K562 (cell line): ENCODE results near the gene CARD9. TPM values are rescaled to one million over a fixed set of nuclear protein-coding genes. Genes with fewer than 3 reads are reported as not detected.

ENCODE experiments used
- ADNP ChIP-seq: fragments of 200-800 bp; sonication (Bioruptor generic); IDR thresholded peaks from 2 replicates; pipeline ENCODE4 v1.6.1; 2016; ENCODE audit warnings: missing genetic modification characterization, missing compliant biosample characterization
- BCL6 ChIP-seq: fragments of 250-450 bp; sonication (Bioruptor Pico); IDR thresholded peaks from 2 replicates; pipeline ENCODE4 v1.4.0; 2020
- CBX8 ChIP-seq: fragments of 200-600 bp; sonication (generic); IDR thresholded peaks from 2 replicates; pipeline ENCODE4 v1.6.1; 2012; ENCODE audit warnings: borderline replicate concordance, mixed run types, low read depth, mild to moderate bottlenecking, moderate library complexity, mixed read lengths, low read length, control low read depth, inconsistent platforms; ENCODE audit not compliant: poor library complexity, severe bottlenecking; ENCODE audit errors: extremely low read depth
- CEBPG ChIP-seq, 3 experiments: fragments of 200-800 bp in 1 of 3; sonication (Bioruptor generic) in 1 of 3; sonication (generic) in 1 of 3; formaldehyde crosslinking in 1 of 3; IDR thresholded peaks in 2 of 3; conservative IDR thresholded peaks in 1 of 3; 2 replicates each; pipeline versions ENCODE4 v1.6.1 to v1.8.0; 2016 to 2022; ENCODE audit warnings: missing compliant biosample characterization in 2 of 3, missing genetic modification characterization in 2 of 3, mild to moderate bottlenecking in 1 of 3, missing genetic modification reagents in 1 of 3
- CREB1 ChIP-seq, 2 experiments: sonication (generic) in 1 of 2; formaldehyde crosslinking in 1 of 2; IDR thresholded peaks; 2 replicates each; pipeline versions ENCODE4 v1.6.1 to v1.8.0; 2012 to 2022; ENCODE audit warnings: inconsistent platforms in 1 of 2, mild to moderate bottlenecking in 1 of 2, missing genetic modification reagents in 1 of 2, moderate library complexity in 1 of 2
- EGR1 ChIP-seq: fragments of 450-650 bp; conservative IDR thresholded peaks from 2 replicates; pipeline ENCODE4 v1.6.1; 2017; ENCODE audit warnings: mild to moderate bottlenecking
- ESRRA ChIP-seq: fragments of 450-650 bp; IDR thresholded peaks from 2 replicates; pipeline ENCODE4 v1.6.1; 2014; ENCODE audit warnings: low read depth, mild to moderate bottlenecking, moderate library complexity, borderline replicate concordance
- HNRNPLL ChIP-seq: fragments of 200-400 bp; formaldehyde crosslinking; IDR thresholded peaks from 2 replicates; pipeline ENCODE4 v1.6.1; 2017; ENCODE audit warnings: low read length, low read depth, mild to moderate bottlenecking; ENCODE audit not compliant: poor library complexity, severe bottlenecking
- ILK ChIP-seq: fragments of 450-650 bp; IDR thresholded peaks from 2 replicates; pipeline ENCODE4 v1.6.1; 2016; ENCODE audit warnings: missing genetic modification characterization, low read depth, mild to moderate bottlenecking, missing compliant biosample characterization, moderate library complexity, borderline replicate concordance
- JUND ChIP-seq, 2 experiments: IDR thresholded peaks; 2 replicates in 1 of 2; 3 replicates in 1 of 2; pipeline ENCODE4 v1.6.1; 2011; ENCODE audit warnings: borderline replicate concordance in 2 of 2, low read depth in 2 of 2, low read length in 2 of 2, improper control_type of control experiment in 1 of 2, missing biosample characterization in 1 of 2, missing genetic modification characterization in 1 of 2, missing genetic modification reagents in 1 of 2
- NFIC ChIP-seq: fragments of 450-650 bp; IDR thresholded peaks from 2 replicates; pipeline ENCODE4 v1.6.1; 2017; ENCODE audit warnings: mild to moderate bottlenecking, inconsistent platforms
- NFXL1 ChIP-seq: fragments of 450-650 bp; formaldehyde crosslinking; IDR thresholded peaks from 2 replicates; pipeline ENCODE4 v1.4.0; 2021; ENCODE audit warnings: mild to moderate bottlenecking
- NR1H2 ChIP-seq: sonication (generic); formaldehyde crosslinking; IDR thresholded peaks from 2 replicates; pipeline ENCODE4 v1.4.0; 2020; ENCODE audit warnings: mild to moderate bottlenecking, missing genetic modification reagents
- NRF1 ChIP-seq, 2 experiments: fragments of 450-650 bp; IDR thresholded peaks in 1 of 2; conservative IDR thresholded peaks in 1 of 2; 2 replicates each; pipeline ENCODE4 v1.6.1; 2014; ENCODE audit warnings: mild to moderate bottlenecking in 2 of 2
- POLR2G ChIP-seq: fragments of 200-400 bp; formaldehyde crosslinking; IDR thresholded peaks from 2 replicates; pipeline ENCODE4 v1.6.1; 2017; ENCODE audit warnings: low read depth, mild to moderate bottlenecking, antibody characterized with exemption, low read length, moderate library complexity
- RBM22 ChIP-seq: fragments of 200-400 bp; formaldehyde crosslinking; IDR thresholded peaks from 2 replicates; pipeline ENCODE4 v1.6.1; 2018; ENCODE audit warnings: low read length, low read depth; ENCODE audit not compliant: poor library complexity, severe bottlenecking
- SMAD1 ChIP-seq: fragments of 150-350 bp; IDR thresholded peaks from 2 replicates; pipeline ENCODE4 v1.6.1; 2014; ENCODE audit warnings: low read length, low read depth; ENCODE audit not compliant: partially characterized antibody
- SMARCC2 ChIP-seq: fragments of 450-650 bp; IDR thresholded peaks from 2 replicates; pipeline ENCODE4 v1.6.1; 2017; ENCODE audit warnings: antibody characterized with exemption, moderate library complexity, mild to moderate bottlenecking, low read depth
- SNIP1 ChIP-seq: fragments of 450-650 bp; IDR thresholded peaks from 2 replicates; pipeline ENCODE4 v1.7.1; 2017; ENCODE audit warnings: low read depth, mild to moderate bottlenecking
- THRAP3 ChIP-seq: fragments of 450-650 bp; IDR thresholded peaks from 2 replicates; pipeline ENCODE4 v1.6.1; 2016; ENCODE audit warnings: mild to moderate bottlenecking, inconsistent platforms, borderline replicate concordance
- XRCC3 ChIP-seq: fragments of 450-650 bp; IDR thresholded peaks from 2 replicates; pipeline ENCODE4 v1.6.1; 2017; ENCODE audit warnings: mild to moderate bottlenecking, moderate library complexity
- ZFX ChIP-seq: sonication (generic); formaldehyde crosslinking; IDR thresholded peaks from 2 replicates; pipeline ENCODE4 v1.8.0; 2022; ENCODE audit warnings: mild to moderate bottlenecking, missing genetic modification reagents, moderate library complexity
- ZNF589 ChIP-seq: fragments of 200-800 bp; sonication (Bioruptor generic); IDR thresholded peaks from 2 replicates; pipeline ENCODE4 v1.6.1; 2016; ENCODE audit warnings: low read depth, missing genetic modification characterization, missing compliant biosample characterization
- polyA plus RNA-seq, 8 experiments: library from polyadenylated mRNA; depleted of rRNA in 4 of 8; stranded (reverse) in 5 of 8; unstranded in 3 of 8; fragments of >200 nt; fragmentation: Nextera tagmentation in 2 of 8; fragmentation: Illumina TruSeq in 1 of 8; extraction: Ambion mirVana in 2 of 8; extraction: Trizol in 1 of 8; gene quantifications; 2 replicates each; pipeline versions ENCODE4 v1.2.1 to v1.2.3, GENCODE V29; 2011 to 2014; ENCODE audit warnings: inconsistent platforms in 1 of 8, missing spikeins in 1 of 8
- total RNA-seq, 7 experiments: library from RNA; depleted of rRNA in 6 of 7; stranded (reverse); fragments of >200 nt in 6 of 7; fragmentation: Illumina TruSeq in 2 of 7; extraction: Trizol in 2 of 7; gene quantifications; 2 replicates each; pipeline versions ENCODE4 v1.2.1 to v1.2.3, GENCODE V29; 2011 to 2021; ENCODE audit warnings: low replicate concordance in 1 of 7
- TF ChIP-seq, protein P1 (sequence below), 2 experiments: fragments of 450-650 bp; conservative IDR thresholded peaks; 2 replicates each; pipeline ENCODE4 v1.6.1; 2017; ENCODE audit warnings: mild to moderate bottlenecking in 2 of 2, moderate library complexity in 2 of 2

The CARD9 gene
- total and polyA plus RNA-seq, 9 of the 15 experiments (the other 6 are each of a cell fraction or from before 2014, with no cell fraction given), result 1.7 to 53.0 (median 9.7) TPM

DNA sequence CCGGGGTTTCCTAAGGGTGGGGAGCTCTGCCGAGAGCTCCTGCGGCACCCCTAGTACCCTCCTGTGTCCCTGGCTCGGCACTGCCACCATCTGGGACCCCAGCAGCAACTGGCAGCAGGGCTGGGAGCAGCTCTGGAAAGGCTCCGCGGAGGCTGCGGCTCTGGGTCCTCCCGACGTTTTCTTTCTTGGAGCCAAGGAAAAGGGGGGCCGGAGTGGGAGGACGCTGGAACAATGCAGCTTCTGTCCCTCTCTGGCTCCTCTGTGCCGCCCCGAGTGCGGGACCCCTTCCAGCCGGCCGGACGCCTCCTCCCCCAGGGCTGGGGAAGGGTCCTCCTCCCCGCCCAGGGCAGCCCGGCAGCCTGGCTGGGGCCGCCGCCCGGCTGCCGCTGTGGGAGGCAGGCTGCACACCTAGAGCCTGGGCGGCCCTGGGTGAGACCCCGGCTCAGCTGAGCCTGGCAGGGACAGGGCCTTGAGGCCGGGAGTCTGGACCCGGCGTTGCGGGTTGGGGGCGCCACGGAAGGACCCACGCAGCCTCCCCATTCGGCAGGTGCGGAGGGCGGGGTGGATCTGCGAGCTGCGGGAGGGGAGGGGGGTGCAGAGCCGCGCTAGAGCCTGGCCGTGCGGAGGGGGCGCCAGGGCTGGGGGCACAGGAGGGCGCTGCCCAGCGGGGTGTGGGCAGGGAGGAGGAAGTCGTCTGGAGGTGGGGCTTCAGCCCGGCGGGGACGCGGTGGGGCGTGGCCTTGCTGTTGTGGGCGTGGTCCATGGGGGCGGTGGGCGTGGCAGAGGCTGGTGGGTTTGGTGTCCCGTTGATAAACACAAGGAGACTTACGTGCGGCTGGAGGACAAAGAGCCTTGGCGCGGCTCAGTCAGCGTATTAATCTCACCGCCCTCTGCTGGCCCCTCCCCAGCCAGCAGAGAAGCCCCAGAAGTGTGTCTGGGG is 31.0 kb downstream of the CARD9 start (continued):
- TF ChIP-seq ZNF589 (CRISPR knock-in tag) (no peak), RBM22 (peak; percentile 7), SMARCC2 (no peak), ZFX (CRISPR knock-in tag) (no peak), CREB1 (IDR thresholded peaks at IDR 0.05) (peak; percentile 71; the same call in 1 of the 2 replicates), CREB1 (CRISPR knock-in tag; IDR thresholded peaks at IDR 0.05) (no peak), CBX8 (no peak), POLR2G (peak; percentile 57; the same call in 1 of the 2 replicates), ADNP (tag) (no peak), NFIC (no peak), XRCC3 (no peak), NR1H2 (CRISPR knock-in tag) (no peak), SNIP1 (no peak), EGR1 (peak; percentile 94), NFXL1 (CRISPR knock-in tag) (no peak), THRAP3 (no peak), HNRNPLL (peak; percentile 52), ESRRA (peak; percentile 60; the same call in 1 of the 2 replicates), JUND (IDR thresholded peaks at IDR 0.05; ENCODE audit: borderline replicate concordance, low read depth, low read length) (0 out of 2 replicates have a peak, but pooled peaks have one; percentile 6), JUND (tag; IDR thresholded peaks at IDR 0.05; ENCODE audit: borderline replicate concordance, low read depth, low read length) (no peak), NRF1 (conservative IDR thresholded peaks at IDR 0.05 in 1 of 2, IDR thresholded peaks at IDR 0.05 in 1 of 2) (no peak), ILK (tag) (no peak), SMAD1 (no peak), CEBPG (CRISPR knock-in tag; IDR thresholded peaks at IDR 0.05) (no peak), CEBPG (tag; conservative IDR thresholded peaks at IDR 0.05 in 1 of 2, IDR thresholded peaks at IDR 0.05 in 1 of 2) (no peak), BCL6 (CRISPR knock-in tag) (no peak)
- TF ChIP-seq, protein P1, sequence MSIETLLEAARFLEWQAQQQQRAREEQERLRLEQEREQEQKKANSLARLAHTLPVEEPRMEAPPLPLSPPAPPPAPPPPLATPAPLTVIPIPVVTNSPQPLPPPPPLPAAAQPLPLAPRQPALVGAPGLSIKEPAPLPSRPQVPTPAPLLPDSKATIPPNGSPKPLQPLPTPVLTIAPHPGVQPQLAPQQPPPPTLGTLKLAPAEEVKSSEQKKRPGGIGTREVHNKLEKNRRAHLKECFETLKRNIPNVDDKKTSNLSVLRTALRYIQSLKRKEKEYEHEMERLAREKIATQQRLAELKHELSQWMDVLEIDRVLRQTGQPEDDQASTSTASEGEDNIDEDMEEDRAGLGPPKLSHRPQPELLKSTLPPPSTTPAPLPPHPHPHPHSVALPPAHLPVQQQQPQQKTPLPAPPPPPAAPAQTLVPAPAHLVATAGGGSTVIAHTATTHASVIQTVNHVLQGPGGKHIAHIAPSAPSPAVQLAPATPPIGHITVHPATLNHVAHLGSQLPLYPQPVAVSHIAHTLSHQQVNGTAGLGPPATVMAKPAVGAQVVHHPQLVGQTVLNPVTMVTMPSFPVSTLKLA (conservative IDR thresholded peaks at IDR 0.05), result peak in 1 of 2 experiments; percentile 77; a peak in 2 of 4 replicates
